Epithelial cell of proximal tubule (primary cell): ENCODE data around the gene RHOF. TPM values are rescaled to one million over a fixed set of nuclear protein-coding genes. Genes with fewer than 3 reads are reported as not detected.

Experiments
- DNase-seq: peaks from one replicate; pipeline ENCODE4 v3.0.0-alpha.2; 2011; ENCODE audit warnings: low read depth
- H3K4me3 ChIP-seq: 2 replicates; pipeline ENCODE4 v1.5.1; 2011; ENCODE audit warnings: low read depth, mild to moderate bottlenecking, low read length
- CTCF ChIP-seq: conservative IDR thresholded peaks from 2 replicates; pipeline ENCODE4 v1.5.1; 2012; ENCODE audit warnings: low read depth, mild to moderate bottlenecking, low read length
- total RNA-seq: library from RNA; depleted of rRNA; stranded (reverse); fragments of >200 nt; gene quantifications from 2 replicates; pipeline ENCODE4 v1.2.3, GENCODE V29; 2015

Gene RHOF
- 180 and 181 TPM in 2 replicates for total RNA-seq

- H3K4me3 ChIP-seq: peak within 1 kb of the TSS; percentile 73
- no peak for DNase-seq
Observed at GRCh38 chr12:121793440-121793837, at the start of gene RHOF. RHOF (minus strand) TSS chr12:121793688; CDS start chr12:121793633, 55 bp downstream.

GRCh38 chr12:121839993-121840761 is 46.7 kb upstream of the RHOF start:
- no peak for DNase-seq
- no peak for TF ChIP-seq CTCF
- peak overlapping the region; percentile 59 for H3K4me3 ChIP-seq

More at GRCh38 chr12:121793440-121793837, at the start of gene RHOF:
- no peak for TF ChIP-seq CTCF

GRCh38 chr12:121839106-121839992 is 45.9 kb upstream of the RHOF start:
- peak overlapping the region; percentile 59 for H3K4me3 ChIP-seq
- no peak for TF ChIP-seq CTCF
- DNase-seq: no peak

- no peak overlapping the region for H3K4me3 ChIP-seq
- TF ChIP-seq CTCF: no peak
- DNase-seq: no peak
Observed at GRCh38 chr12:121838126-121838525, 44.6 kb upstream of the RHOF start.

- DNase-seq: no peak
- H3K4me3 ChIP-seq: no peak overlapping the region
- TF ChIP-seq CTCF: no peak
Observed at GRCh38 chr12:121837680-121838079, 44.2 kb upstream of the RHOF start.

- no peak overlapping the region for H3K4me3 ChIP-seq
- TF ChIP-seq CTCF: no peak
- no peak for DNase-seq
Observed at GRCh38 chr12:121831571-121832245, 38.2 kb upstream of the RHOF start.
